GM10847 (cell line): ENCODE results near the gene NSD2.
A peak's percentile ranks its signal among the peaks of the same experiment; 100 is the strongest.

Experiments
- POLR2A ChIP-seq: IDR thresholded peaks from 2 replicates; pipeline ENCODE4 v1.6.1; 2011; ENCODE audit not compliant: insufficient read length; ENCODE audit errors: extremely low read depth

The NSD2 gene

GRCh38 chr4:1869530-1870327 is 1.5 kb upstream of the NSD2 start:
- TF ChIP-seq POLR2A: no peak

DNA sequence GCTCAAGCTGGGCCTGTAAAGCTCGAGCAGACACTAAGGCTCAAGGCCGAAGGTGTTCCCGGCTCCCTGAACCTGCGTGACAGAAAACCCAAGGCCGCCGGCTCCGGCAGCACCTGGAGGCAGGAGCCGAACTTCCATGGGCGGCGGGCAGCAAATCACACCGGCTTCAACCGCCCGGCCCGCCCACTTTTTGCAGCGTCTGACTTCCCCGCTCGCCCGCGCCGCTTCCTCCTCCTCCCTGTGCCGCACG is 940 bp upstream of the NSD2 start:
- no peak for TF ChIP-seq POLR2A

GRCh38 chr4:1871471-1872021 is 353 bp downstream of the NSD2 start:
- TF ChIP-seq POLR2A: no peak

DNA sequence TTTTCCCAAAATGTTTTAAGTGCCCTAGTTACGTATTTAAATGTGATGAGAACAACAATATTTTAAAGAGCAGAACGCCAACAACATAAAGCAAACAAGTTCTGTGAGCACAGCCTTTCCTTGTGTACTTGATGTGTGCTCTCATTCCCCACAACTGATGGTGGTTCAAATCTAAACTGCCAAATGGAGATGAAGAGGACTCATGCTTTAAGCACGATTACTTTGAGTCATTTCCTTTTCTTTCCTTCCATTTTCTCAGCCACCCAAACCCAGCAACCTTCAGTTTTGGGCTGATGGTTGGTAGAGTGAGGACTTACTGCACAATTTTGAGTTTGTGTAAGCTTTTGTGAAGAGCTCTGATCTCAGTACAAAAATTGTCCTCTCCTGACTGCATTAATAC is 1.7 kb downstream of the NSD2 start:
- no peak for TF ChIP-seq POLR2A

DNA sequence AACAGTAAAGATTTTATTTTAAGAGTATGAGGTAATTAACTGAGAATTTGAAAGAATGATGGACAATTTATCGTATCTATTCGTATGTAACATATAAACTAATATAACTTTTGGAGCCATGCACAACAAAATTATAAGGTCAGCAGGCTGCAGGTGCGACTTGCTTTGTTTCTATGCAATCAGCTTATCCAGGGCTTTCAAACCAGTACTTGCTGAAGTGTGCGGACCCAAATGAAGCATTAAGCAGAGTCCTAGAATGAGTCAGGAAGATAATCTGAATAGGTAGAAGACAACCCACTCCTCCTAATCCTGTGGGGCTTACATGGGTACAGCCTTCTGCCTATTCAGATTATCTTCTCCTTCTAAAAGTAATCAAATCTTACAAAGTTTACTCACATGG is 2.1 kb downstream of the NSD2 start:
- no peak for TF ChIP-seq POLR2A

- TF ChIP-seq POLR2A: no peak
These were observed 2.6 kb downstream of the NSD2 start for GRCh38 chr4:1873776-1874175.

GRCh38 chr4:1874201-1874600 is 3.0 kb downstream of the NSD2 start:
- TF ChIP-seq POLR2A: no peak

- TF ChIP-seq POLR2A: no peak
These were observed 8.3 kb downstream of the NSD2 start for GRCh38 chr4:1879485-1879884.

DNA sequence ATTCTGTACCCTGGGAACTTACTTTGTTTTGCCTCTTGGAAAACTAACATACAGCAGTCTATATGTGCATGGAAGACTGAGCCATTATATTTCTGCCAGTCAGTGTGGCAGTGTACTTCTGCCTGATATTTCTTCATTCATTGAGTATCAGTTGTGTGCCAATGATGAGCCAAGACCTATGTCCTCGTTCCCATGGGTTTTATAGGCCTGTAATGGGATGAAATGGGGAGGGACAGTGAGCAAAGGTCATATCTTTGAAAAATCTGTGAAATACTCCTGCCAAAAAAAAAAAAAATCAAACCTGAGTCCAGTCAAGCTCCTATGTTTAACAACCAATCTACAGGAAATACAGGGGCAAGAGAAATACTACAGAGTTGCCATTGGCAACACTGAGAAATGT is 9.1 kb downstream of the NSD2 start:
- no peak for TF ChIP-seq POLR2A

GRCh38 chr4:1882850-1883271 is 11.7 kb downstream of the NSD2 start:
- TF ChIP-seq POLR2A: no peak

GRCh38 chr4:1883583-1883982 is 12.4 kb downstream of the NSD2 start:
- no peak for TF ChIP-seq POLR2A

DNA sequence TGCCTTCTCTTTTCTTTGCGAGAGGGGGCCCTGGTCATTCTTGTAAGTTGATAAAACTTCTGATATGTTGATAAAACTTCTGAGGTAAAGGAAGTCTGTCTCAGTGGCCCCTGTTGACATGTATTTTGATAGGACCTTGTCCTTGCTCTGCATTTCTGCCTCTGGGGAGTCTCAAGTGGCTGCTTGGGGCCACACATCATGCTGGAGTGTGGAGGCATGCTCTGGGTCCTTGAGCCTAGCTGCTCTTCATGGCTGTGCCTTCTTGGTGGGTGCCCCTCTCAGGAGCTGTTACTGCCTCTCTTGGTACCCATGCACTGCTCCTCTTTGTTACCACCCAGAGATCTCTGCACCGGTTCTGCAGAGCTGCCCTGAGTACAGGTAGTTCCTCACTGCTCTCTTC is 14.2 kb downstream of the NSD2 start:
- TF ChIP-seq POLR2A: no peak

- TF ChIP-seq POLR2A: no peak
These were observed 15.9 kb downstream of the NSD2 start for GRCh38 chr4:1887052-1887451.

- no peak for TF ChIP-seq POLR2A
These were observed 19.9 kb downstream of the NSD2 start for GRCh38 chr4:1890979-1891570.

GRCh38 chr4:1895971-1896657 is 24.9 kb downstream of the NSD2 start:
- peak; percentile 11 for TF ChIP-seq POLR2A

GRCh38 chr4:1896658-1896991 is 25.4 kb downstream of the NSD2 start:
- no peak for TF ChIP-seq POLR2A
